Measurements from ENCODE around the gene BMP8A.

BMP8A gene

GRCh38 chr1:39572379-39573096 lies 81.1 kb downstream of the BMP8A start:
- no peak overlapping the region for H3K27ac ChIP-seq
- TF ChIP-seq ZFX (IDR thresholded peaks at IDR 0.05), result no peak
- TF ChIP-seq CTCF (conservative IDR thresholded peaks at IDR 0.05), result no peak

- 0 out of 2 replicates have a peak overlapping the region, but pooled peaks have one; percentile 0 for H3K27ac ChIP-seq
- TF ChIP-seq CTCF (conservative IDR thresholded peaks at IDR 0.05) (no peak), ZFX (IDR thresholded peaks at IDR 0.05) (no peak)
Measured at GRCh38 chr1:39573097-39573465, 81.6 kb downstream of the BMP8A start.

GRCh38 chr1:39573736-39574624 lies 82.5 kb downstream of the BMP8A start:
- TF ChIP-seq CTCF (conservative IDR thresholded peaks at IDR 0.05) (no peak), ZFX (IDR thresholded peaks at IDR 0.05) (no peak)
- peak overlapping the region; percentile 83 for H3K27ac ChIP-seq

- peak overlapping the region; percentile 83 for H3K27ac ChIP-seq
- TF ChIP-seq CTCF (conservative IDR thresholded peaks at IDR 0.05), result no peak
- TF ChIP-seq ZFX (IDR thresholded peaks at IDR 0.05), result no peak
Measured at GRCh38 chr1:39574646-39575045, 83.2 kb downstream of the BMP8A start.
